ENCODE measurements around the gene ITGB7. TPM values are rescaled to one million over a fixed set of nuclear protein-coding genes. Genes with fewer than 3 reads are reported as not detected.

ITGB7 gene
- polyA plus RNA-seq, 1 donor (not counting 4 experiments of a cell fraction or from before 2014, with no cell fraction given): 0.83 TPM

DNA sequence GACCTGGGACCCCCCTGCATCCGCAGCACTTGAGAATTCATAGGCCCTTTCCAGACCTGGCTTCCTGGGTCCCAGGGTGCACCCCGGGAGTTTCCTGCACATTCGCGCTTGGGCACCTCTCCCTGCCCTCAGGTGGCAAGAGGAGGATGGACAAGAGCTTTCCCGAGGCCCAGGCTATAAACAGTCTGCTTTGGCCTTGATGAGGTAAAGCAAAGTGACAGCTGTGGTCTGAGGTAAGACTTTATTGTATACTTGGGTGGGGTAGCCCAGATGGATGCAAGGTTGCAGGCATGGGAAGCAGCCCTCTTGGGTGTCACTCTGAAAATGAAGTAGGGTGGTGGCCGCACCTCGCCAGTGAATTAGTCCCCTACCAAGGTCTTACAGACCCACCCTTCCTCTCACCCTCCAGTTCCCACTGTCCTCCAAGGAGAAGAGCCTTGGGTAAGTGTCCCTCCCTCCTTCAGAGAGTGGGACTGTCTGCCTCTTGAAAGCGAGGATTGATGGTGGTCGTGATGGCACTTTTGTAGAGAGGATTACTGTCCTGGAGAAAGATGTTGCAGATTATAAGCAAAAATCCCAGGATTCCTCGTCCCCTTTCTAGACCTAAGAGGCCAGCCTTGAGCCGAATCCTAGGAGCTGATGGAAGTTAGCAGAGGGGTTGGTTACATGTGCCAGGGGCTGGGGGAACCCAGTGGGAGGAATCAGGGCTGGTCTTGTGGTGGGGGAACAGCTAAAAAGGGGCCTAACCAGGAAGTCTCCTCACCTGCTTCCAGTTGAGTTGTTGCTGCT, 15.8 kb downstream of the ITGB7 start:
- no peaks in the 10 kb centered on the region for H3K4me1 ChIP-seq (ENCODE audit: control insufficient read depth, extremely low read depth, insufficient read depth, low read length)
- H3K27me3 ChIP-seq (ENCODE audit: control insufficient read depth, extremely low read depth, insufficient read depth, low read length): no peaks in the 10 kb centered on the region
- FAIRE-seq: no peak
- H3K9ac ChIP-seq (ENCODE audit: control insufficient read depth, extremely low read depth, insufficient read depth, low read length): no peak overlapping the region
- no peak overlapping the region for H3K27ac ChIP-seq (ENCODE audit: control insufficient read depth, insufficient read depth, low read length)
- H3K4me3 ChIP-seq (ENCODE audit: control insufficient read depth in 2 of 3, extremely low read depth in 1 of 3, insufficient read depth in 2 of 3, low read depth in 1 of 3, low read length in 3 of 3): no peak overlapping the region
- TF ChIP-seq EZH2 (IDR thresholded peaks at IDR 0.05; ENCODE audit: low read length): no peak
- TF ChIP-seq, protein P1, sequence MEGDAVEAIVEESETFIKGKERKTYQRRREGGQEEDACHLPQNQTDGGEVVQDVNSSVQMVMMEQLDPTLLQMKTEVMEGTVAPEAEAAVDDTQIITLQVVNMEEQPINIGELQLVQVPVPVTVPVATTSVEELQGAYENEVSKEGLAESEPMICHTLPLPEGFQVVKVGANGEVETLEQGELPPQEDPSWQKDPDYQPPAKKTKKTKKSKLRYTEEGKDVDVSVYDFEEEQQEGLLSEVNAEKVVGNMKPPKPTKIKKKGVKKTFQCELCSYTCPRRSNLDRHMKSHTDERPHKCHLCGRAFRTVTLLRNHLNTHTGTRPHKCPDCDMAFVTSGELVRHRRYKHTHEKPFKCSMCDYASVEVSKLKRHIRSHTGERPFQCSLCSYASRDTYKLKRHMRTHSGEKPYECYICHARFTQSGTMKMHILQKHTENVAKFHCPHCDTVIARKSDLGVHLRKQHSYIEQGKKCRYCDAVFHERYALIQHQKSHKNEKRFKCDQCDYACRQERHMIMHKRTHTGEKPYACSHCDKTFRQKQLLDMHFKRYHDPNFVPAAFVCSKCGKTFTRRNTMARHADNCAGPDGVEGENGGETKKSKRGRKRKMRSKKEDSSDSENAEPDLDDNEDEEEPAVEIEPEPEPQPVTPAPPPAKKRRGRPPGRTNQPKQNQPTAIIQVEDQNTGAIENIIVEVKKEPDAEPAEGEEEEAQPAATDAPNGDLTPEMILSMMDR (optimal IDR thresholded peaks at IDR 0.05 in 1 of 3, IDR thresholded peaks at IDR 0.05 in 1 of 3, conservative IDR thresholded peaks at IDR 0.05 in 1 of 3; ENCODE audit: extremely low read depth in 1 of 3, insufficient read depth in 2 of 3, low read length in 3 of 3): no peak
- no peak for DNase-seq (ENCODE audit: low read depth, low spot score)
- H3K9me1 ChIP-seq (ENCODE audit: control insufficient read depth, extremely low read depth, insufficient read depth, low read length): no peaks in the 10 kb centered on the region
- H2AFZ ChIP-seq (ENCODE audit: control insufficient read depth, low read length): no peak overlapping the region
- H3K9me3 ChIP-seq (ENCODE audit: control insufficient read depth, low read depth, low read length): no peaks in the 10 kb centered on the region
- no peaks in the 10 kb centered on the region for H3K79me2 ChIP-seq (ENCODE audit: control insufficient read depth, insufficient read depth, low read length)
- dilution Hi-C loops (cut with MboI; ENCODE audit: extremely low pct_ligation_motif_present, low sequenced_read_pairs): no loop called here
- H3K36me3 ChIP-seq (ENCODE audit: control insufficient read depth in 2 of 2, extremely low read depth in 1 of 2, insufficient read depth in 2 of 2, low read length in 2 of 2): peaks cover 8 to 11% of the 10 kb centered on the region in 2 experiments
- H4K20me1 ChIP-seq (ENCODE audit: control insufficient read depth, extremely low read depth, insufficient read depth, low read length): no peaks in the 10 kb centered on the region
- H3K4me2 ChIP-seq (ENCODE audit: control insufficient read depth, extremely low read depth, insufficient read depth, low read depth, low read length): no peak overlapping the region

DNA sequence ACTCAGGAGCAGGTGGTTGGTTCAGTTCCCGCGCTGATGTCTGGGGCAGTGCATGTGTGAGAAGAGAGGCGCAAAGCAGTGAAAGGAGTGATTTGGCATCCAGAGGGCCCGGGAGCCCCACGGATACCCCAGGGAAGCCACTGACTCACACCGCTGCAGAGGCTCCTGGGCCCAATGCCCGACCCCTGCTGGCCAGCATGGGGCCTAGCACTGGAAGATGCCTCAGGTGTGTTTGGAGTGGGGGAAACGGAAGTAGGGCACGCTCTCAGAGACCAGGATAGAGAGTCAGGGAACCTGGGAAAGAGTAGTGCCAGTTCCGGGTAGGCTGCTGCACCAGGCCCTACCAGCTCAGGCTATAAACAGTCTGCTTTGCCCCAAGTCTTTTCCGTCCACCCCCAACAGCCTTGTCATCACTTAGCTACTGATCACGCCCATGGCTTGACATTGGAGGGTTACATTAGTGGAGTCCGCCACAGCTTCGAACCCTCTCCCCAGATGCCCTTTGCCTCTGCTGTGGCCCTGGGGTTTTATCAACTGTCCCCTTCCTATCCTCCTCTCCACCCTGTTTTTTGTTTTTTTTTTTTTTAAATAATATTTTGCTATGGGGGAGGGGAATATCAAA, 16.8 kb downstream of the ITGB7 start:
- Histone ChIP-seq H3K4me1 (ENCODE audit: control insufficient read depth, extremely low read depth, insufficient read depth, low read length) (no peaks in the 10 kb centered on the region), H3K4me3 (ENCODE audit: control insufficient read depth in 2 of 3, extremely low read depth in 1 of 3, insufficient read depth in 2 of 3, low read depth in 1 of 3, low read length in 3 of 3) (no peak overlapping the region), H3K79me2 (ENCODE audit: control insufficient read depth, insufficient read depth, low read length) (no peaks in the 10 kb centered on the region), H3K9ac (ENCODE audit: control insufficient read depth, extremely low read depth, insufficient read depth, low read length) (no peak overlapping the region), H4K20me1 (ENCODE audit: control insufficient read depth, extremely low read depth, insufficient read depth, low read length) (no peaks in the 10 kb centered on the region), H3K36me3 (ENCODE audit: control insufficient read depth in 2 of 2, extremely low read depth in 1 of 2, insufficient read depth in 2 of 2, low read length in 2 of 2) (peaks cover 16 to 17% of the 10 kb centered on the region in 2 experiments), H2AFZ (ENCODE audit: control insufficient read depth, low read length) (no peak overlapping the region), H3K27ac (ENCODE audit: control insufficient read depth, insufficient read depth, low read length) (no peak overlapping the region), H3K4me2 (ENCODE audit: control insufficient read depth, extremely low read depth, insufficient read depth, low read depth, low read length) (no peak overlapping the region), H3K9me1 (ENCODE audit: control insufficient read depth, extremely low read depth, insufficient read depth, low read length) (no peaks in the 10 kb centered on the region), H3K27me3 (ENCODE audit: control insufficient read depth, extremely low read depth, insufficient read depth, low read length) (no peaks in the 10 kb centered on the region), H3K9me3 (ENCODE audit: control insufficient read depth, low read depth, low read length) (no peaks in the 10 kb centered on the region)
- DNase-seq (ENCODE audit: low read depth, low spot score): no peak
- peak; percentile 20 for FAIRE-seq
- dilution Hi-C loops (cut with MboI; ENCODE audit: extremely low pct_ligation_motif_present, low sequenced_read_pairs): no loop called here
- TF ChIP-seq, protein P1 (optimal IDR thresholded peaks at IDR 0.05 in 1 of 3, IDR thresholded peaks at IDR 0.05 in 1 of 3, conservative IDR thresholded peaks at IDR 0.05 in 1 of 3; ENCODE audit: extremely low read depth in 1 of 3, insufficient read depth in 2 of 3, low read length in 3 of 3): peak; percentile 70 to 89 (median 74)
- TF ChIP-seq EZH2 (IDR thresholded peaks at IDR 0.05; ENCODE audit: low read length): no peak

Data from keratinocyte (primary cell).